HG03280 (cell line): ENCODE results near the gene LPAR1.

Experiments used
- ATAC-seq: cut with Tn5 transposase; IDR thresholded peaks from one replicate; pipeline ENCODE4 v1.9.1; 2021; ENCODE audit warnings: mild to moderate bottlenecking, moderate library complexity; ENCODE audit not compliant: unreplicated experiment

Gene LPAR1

GRCh38 chr9:110967196-110967595 lies 71.1 kb downstream of the LPAR1 start:
- ATAC-seq = no peak

GRCh38 chr9:110960288-110960687 lies 78.0 kb downstream of the LPAR1 start:
- no peak for ATAC-seq

GRCh38 chr9:110958847-110959246 lies 79.4 kb downstream of the LPAR1 start:
- ATAC-seq = no peak

GRCh38 chr9:110954822-110955291 lies 83.4 kb downstream of the LPAR1 start:
- peak; percentile 46 for ATAC-seq

- no peak for ATAC-seq
Observed at GRCh38 chr9:110952540-110952859, 85.8 kb downstream of the LPAR1 start.

GRCh38 chr9:110951805-110952539 lies 86.3 kb downstream of the LPAR1 start:
- no peak for ATAC-seq

- ATAC-seq = no peak
Observed at GRCh38 chr9:110950041-110950645, 88.1 kb downstream of the LPAR1 start.

- no peak for ATAC-seq
Observed at GRCh38 chr9:110949081-110949480, 89.2 kb downstream of the LPAR1 start.

- no peak for ATAC-seq
Observed at GRCh38 chr9:110947491-110948044, 90.7 kb downstream of the LPAR1 start.

- ATAC-seq = no peak
Observed at GRCh38 chr9:110942522-110942921, 95.7 kb downstream of the LPAR1 start.

GRCh38 chr9:110940951-110941557 lies 97.2 kb downstream of the LPAR1 start:
- ATAC-seq = no peak

- ATAC-seq = no peak
Observed at GRCh38 chr9:110939573-110939972, 98.7 kb downstream of the LPAR1 start.

GRCh38 chr9:110939047-110939446 lies 99.2 kb downstream of the LPAR1 start:
- no peak for ATAC-seq

GRCh38 chr9:110938242-110938641 lies 100.0 kb downstream of the LPAR1 start:
- ATAC-seq = no peak

- ATAC-seq = no peak
Observed at GRCh38 chr9:110936719-110937452, 101.4 kb downstream of the LPAR1 start.

- no peak for ATAC-seq
Observed at GRCh38 chr9:110936237-110936636, 102.0 kb downstream of the LPAR1 start.

- no peak for ATAC-seq
Observed at GRCh38 chr9:110935829-110936228, 102.4 kb downstream of the LPAR1 start.

GRCh38 chr9:110933350-110934001 lies 104.8 kb downstream of the LPAR1 start:
- peak; percentile 81 for ATAC-seq

- no peak for ATAC-seq
Observed at GRCh38 chr9:110932863-110933262, 105.4 kb downstream of the LPAR1 start.

- no peak for ATAC-seq
Observed at GRCh38 chr9:110928599-110928998, 109.7 kb downstream of the LPAR1 start.
